Dermis microvascular lymphatic vessel endothelial cell (primary cell): ENCODE data around the gene NFU1. TPM values are rescaled to one million over a fixed set of nuclear protein-coding genes. Genes with fewer than 3 reads are reported as not detected.

Experiments used
- DNase-seq, 2 donors: peaks; one replicate each; pipeline versions ENCODE4 v3.0.0 to v3.0.0-alpha.2; 2010; ENCODE audit warnings: low read depth in 2 of 2
- total RNA-seq: library from RNA; depleted of rRNA; stranded (reverse); fragments of >200 nt; gene quantifications from 2 replicates; pipeline ENCODE4 v1.2.1, GENCODE V29; 2014

Gene NFU1
- total RNA-seq, 1 donor from 2014 or later: 39.0 TPM

DNA sequence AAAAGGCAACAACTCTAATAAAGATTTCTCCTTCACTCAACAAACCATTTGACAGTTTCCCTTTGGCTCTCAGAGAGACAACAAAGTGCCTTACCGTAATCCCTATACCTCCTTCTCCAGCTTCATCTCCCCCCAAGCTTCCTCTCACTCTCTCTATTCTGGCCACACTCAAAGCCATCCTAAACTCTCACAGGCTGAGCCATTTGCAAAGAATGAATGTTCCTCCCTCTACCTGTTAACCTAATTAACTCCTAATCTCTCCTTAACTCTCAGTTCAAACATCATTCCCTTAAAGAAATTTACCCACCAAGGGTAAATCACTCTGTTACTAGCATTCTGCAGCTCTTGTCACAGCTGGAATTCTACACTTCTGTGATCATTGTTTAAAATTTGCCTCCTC is 88.5 kb downstream of the NFU1 start:
- no peak for DNase-seq

Other genes with a start within 250 kb of the NFU1 start
- 19.3 and 21.5 TPM in 2 replicates for gene GFPT1, start 50.2 kb downstream of the NFU1 start, total RNA-seq
- 16.6 and 20.7 TPM in 2 replicates for gene AAK1, start 206.3 kb upstream of the NFU1 start, total RNA-seq